Measurements from ENCODE around the gene CDKAL1. TPM values are rescaled to one million over a fixed set of nuclear protein-coding genes. Genes with fewer than 3 reads are reported as not detected.

Gene CDKAL1
- total RNA-seq, 1 experiment from 2014 or later = 16.1 TPM

GRCh38 chr6:20605581-20605980, 71.3 kb downstream of the CDKAL1 start:
- CTCF ChIA-PET = no interaction called here
- H3K4me1 ChIP-seq (replicated peaks; ENCODE audit: insufficient read depth) = no peaks in the 10 kb centered on the region

GRCh38 chr6:20606831-20607230, 72.6 kb downstream of the CDKAL1 start:
- Histone ChIP-seq H3K27me3 (ENCODE audit: insufficient read depth, low read depth) (no peaks in the 10 kb centered on the region), H3K4me2 (no peak overlapping the region), H3K9me2 (ENCODE audit: insufficient read depth) (no peaks in the 10 kb centered on the region; the same call in 1 of the 2 replicates), H3K4me1 (replicated peaks; ENCODE audit: insufficient read depth) (no peaks in the 10 kb centered on the region), H3F3A (ENCODE audit: insufficient read depth, low read depth) (no peaks in the 10 kb centered on the region), H3K36me3 (ENCODE audit: low read depth) (no peaks in the 10 kb centered on the region), H4K20me1 (ENCODE audit: insufficient read depth) (no peaks in the 10 kb centered on the region; the same call in 1 of the 2 replicates), H3K4me3 (no peak overlapping the region), H2AFZ (no peak overlapping the region), H3K79me2 (ENCODE audit: low read depth) (no peaks in the 10 kb centered on the region; the same call in 1 of the 2 replicates), H3K9me3 (ENCODE audit: insufficient read depth, low read depth) (no peaks in the 10 kb centered on the region), H3K27ac (no peak overlapping the region)
- POLR2A ChIA-PET (ENCODE audit: unreplicated experiment) = no interaction called here
- intact Hi-C loops (cut with micrococcal nuclease; ENCODE audit: unreplicated experiment) = no loop called here
- TF ChIP-seq CTCF (conservative IDR thresholded peaks at IDR 0.05) = no peak
- no peak for TF ChIP-seq EZH2 (IDR thresholded peaks at IDR 0.05; ENCODE audit: low read depth)
- no TSS peak for BruUV-seq (replicated peaks)
- CTCF ChIA-PET = no interaction called here
- DNase-seq = no peak

More at GRCh38 chr6:20605581-20605980, 71.3 kb downstream of the CDKAL1 start:
- Histone ChIP-seq H3K4me2 (no peak overlapping the region), H4K20me1 (ENCODE audit: insufficient read depth) (no peaks in the 10 kb centered on the region), H3F3A (ENCODE audit: insufficient read depth, low read depth) (no peaks in the 10 kb centered on the region), H3K27me3 (ENCODE audit: insufficient read depth, low read depth) (no peaks in the 10 kb centered on the region), H3K36me3 (ENCODE audit: low read depth) (no peaks in the 10 kb centered on the region), H3K9me2 (ENCODE audit: insufficient read depth) (no peaks in the 10 kb centered on the region; the same call in 1 of the 2 replicates), H3K9me3 (ENCODE audit: insufficient read depth, low read depth) (no peaks in the 10 kb centered on the region), H2AFZ (no peak overlapping the region), H3K79me2 (ENCODE audit: low read depth) (no peaks in the 10 kb centered on the region; the same call in 1 of the 2 replicates), H3K4me3 (no peak overlapping the region), H3K27ac (no peak overlapping the region)
- intact Hi-C loops (cut with micrococcal nuclease; ENCODE audit: unreplicated experiment) = no loop called here
- POLR2A ChIA-PET (ENCODE audit: unreplicated experiment) = no interaction called here
- TF ChIP-seq CTCF (conservative IDR thresholded peaks at IDR 0.05) (no peak), EZH2 (IDR thresholded peaks at IDR 0.05; ENCODE audit: low read depth) (no peak)
- DNase-seq = no peak
- BruUV-seq (replicated peaks) = no TSS peak

- no peak for TF ChIP-seq CTCF (conservative IDR thresholded peaks at IDR 0.05)
- no peak for TF ChIP-seq EZH2 (IDR thresholded peaks at IDR 0.05; ENCODE audit: low read depth)
- no peaks in the 10 kb centered on the region; the same call in 1 of the 2 replicates for H4K20me1 ChIP-seq (ENCODE audit: insufficient read depth)
Measured at GRCh38 chr6:20608356-20608755, 74.1 kb downstream of the CDKAL1 start.

More at GRCh38 chr6:20608356-20608755, 74.1 kb downstream of the CDKAL1 start:
- Histone ChIP-seq H3F3A (ENCODE audit: insufficient read depth, low read depth) (no peaks in the 10 kb centered on the region), H3K27me3 (ENCODE audit: insufficient read depth, low read depth) (no peaks in the 10 kb centered on the region), H3K4me3 (no peak overlapping the region), H3K4me1 (replicated peaks; ENCODE audit: insufficient read depth) (no peaks in the 10 kb centered on the region), H2AFZ (no peak overlapping the region), H3K9me2 (ENCODE audit: insufficient read depth) (no peaks in the 10 kb centered on the region; the same call in 1 of the 2 replicates), H3K79me2 (ENCODE audit: low read depth) (no peaks in the 10 kb centered on the region; the same call in 1 of the 2 replicates), H3K9me3 (ENCODE audit: insufficient read depth, low read depth) (no peaks in the 10 kb centered on the region), H3K4me2 (no peak overlapping the region), H3K27ac (no peak overlapping the region), H3K36me3 (ENCODE audit: low read depth) (no peaks in the 10 kb centered on the region)
- no TSS peak for BruUV-seq (replicated peaks)
- DNase-seq = no peak
- POLR2A ChIA-PET (ENCODE audit: unreplicated experiment) = no interaction called here
- CTCF ChIA-PET = no interaction called here
- intact Hi-C loops (cut with micrococcal nuclease; ENCODE audit: unreplicated experiment) = no loop called here
